Stimulated activated CD8-positive, alpha-beta memory T cell treated with anti-CD3 and anti-CD28 coated beads, Interleukin-2, amount 100 ng/mL, for 1 hour (primary cell): ENCODE measurements around the gene PGM2L1.

Source experiments
- DNase-seq, 2 donors: peaks; one replicate each; pipeline ENCODE4 v3.0.0-alpha.2; 2020; ENCODE audit warnings: low read depth in 2 of 2

The PGM2L1 gene

GRCh38 chr11:74299015-74299414, 99.2 kb downstream of the PGM2L1 start:
- no peak for DNase-seq

- DNase-seq = no peak
Measured at GRCh38 chr11:74297484-74297883, 100.7 kb downstream of the PGM2L1 start.

- no peak for DNase-seq
Measured at GRCh38 chr11:74288911-74289310, 109.3 kb downstream of the PGM2L1 start.

- no peak for DNase-seq
Measured at GRCh38 chr11:74288161-74288560, 110.1 kb downstream of the PGM2L1 start.

GRCh38 chr11:74284466-74284865, 113.8 kb downstream of the PGM2L1 start:
- DNase-seq = no peak

- DNase-seq = no peak
Measured at GRCh38 chr11:74283580-74284180, 114.6 kb downstream of the PGM2L1 start.

- DNase-seq = no peak
Measured at GRCh38 chr11:74282914-74283371, 115.3 kb downstream of the PGM2L1 start.

GRCh38 chr11:74282421-74282820, 115.8 kb downstream of the PGM2L1 start:
- no peak for DNase-seq

- no peak for DNase-seq
Measured at GRCh38 chr11:74280494-74280893, 117.7 kb downstream of the PGM2L1 start.
